ENCODE measurements around the gene MXI1. TPM values are rescaled to one million over a fixed set of nuclear protein-coding genes. Genes with fewer than 3 reads are reported as not detected.

The MXI1 gene
- total and polyA plus RNA-seq, 8 donors: 16.5 to 79.3 (median 49.2) TPM

DNA sequence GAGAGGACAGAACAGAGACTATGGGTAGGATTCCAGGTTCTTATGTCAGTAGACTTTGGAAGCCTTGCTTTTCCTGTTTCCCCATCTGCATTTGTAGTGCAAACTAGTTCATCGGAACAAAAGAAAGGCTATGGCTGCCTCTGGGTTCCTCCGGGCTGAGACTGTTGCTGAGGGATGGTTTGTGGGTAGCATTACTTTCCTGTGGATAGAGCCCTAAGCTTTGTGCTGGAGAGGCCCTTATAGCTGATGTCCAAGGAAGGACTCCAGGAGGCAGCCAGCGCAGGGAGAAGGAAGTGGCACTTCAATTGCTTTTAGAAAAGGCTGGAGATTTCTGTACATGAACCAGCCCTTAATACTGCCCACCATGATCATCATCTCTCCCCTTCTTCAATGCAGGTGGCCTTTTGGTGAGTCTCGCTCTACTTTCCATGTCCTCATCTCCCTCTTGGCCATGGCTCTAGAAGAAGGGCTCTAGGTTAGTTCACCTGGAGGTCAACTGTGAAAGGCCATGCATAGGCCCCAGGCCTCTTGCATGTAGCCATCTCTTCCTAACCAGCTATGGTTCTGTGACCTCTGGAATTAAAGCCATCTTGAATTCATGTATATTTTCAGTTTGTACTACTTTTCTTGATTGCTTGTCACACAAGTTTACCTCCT lies 15.4 kb downstream of the MXI1 start:
- DNase-seq (no peak), ATAC-seq (no peak)
- TF ChIP-seq, protein P1, sequence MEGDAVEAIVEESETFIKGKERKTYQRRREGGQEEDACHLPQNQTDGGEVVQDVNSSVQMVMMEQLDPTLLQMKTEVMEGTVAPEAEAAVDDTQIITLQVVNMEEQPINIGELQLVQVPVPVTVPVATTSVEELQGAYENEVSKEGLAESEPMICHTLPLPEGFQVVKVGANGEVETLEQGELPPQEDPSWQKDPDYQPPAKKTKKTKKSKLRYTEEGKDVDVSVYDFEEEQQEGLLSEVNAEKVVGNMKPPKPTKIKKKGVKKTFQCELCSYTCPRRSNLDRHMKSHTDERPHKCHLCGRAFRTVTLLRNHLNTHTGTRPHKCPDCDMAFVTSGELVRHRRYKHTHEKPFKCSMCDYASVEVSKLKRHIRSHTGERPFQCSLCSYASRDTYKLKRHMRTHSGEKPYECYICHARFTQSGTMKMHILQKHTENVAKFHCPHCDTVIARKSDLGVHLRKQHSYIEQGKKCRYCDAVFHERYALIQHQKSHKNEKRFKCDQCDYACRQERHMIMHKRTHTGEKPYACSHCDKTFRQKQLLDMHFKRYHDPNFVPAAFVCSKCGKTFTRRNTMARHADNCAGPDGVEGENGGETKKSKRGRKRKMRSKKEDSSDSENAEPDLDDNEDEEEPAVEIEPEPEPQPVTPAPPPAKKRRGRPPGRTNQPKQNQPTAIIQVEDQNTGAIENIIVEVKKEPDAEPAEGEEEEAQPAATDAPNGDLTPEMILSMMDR (IDR thresholded peaks at IDR 0.05): no peak
- intact Hi-C loops (cut with DNase I): loop anchor here in 1 of 2 donors (10.0 kb wide), 1 partner anchor 52 kb away; no protein-coding TSS in a partner anchor
- no peaks in the 10 kb centered on the region for H3K9me3 ChIP-seq
- H3K4me1 ChIP-seq: peaks cover 0 to 42% of the 10 kb centered on the region in 2 donors
- H3K36me3 ChIP-seq: no peaks in the 10 kb centered on the region
- no peak overlapping the region for H3K4me3 ChIP-seq
- H3K27ac ChIP-seq: peak overlapping the region in 1 of 2 donors; percentile 69
- no peaks in the 10 kb centered on the region for H3K27me3 ChIP-seq

- H3K9me3 ChIP-seq: no peaks in the 10 kb centered on the region
- TF ChIP-seq, protein P1 (IDR thresholded peaks at IDR 0.05): no peak
- no peak overlapping the region for H3K27ac ChIP-seq
- ATAC-seq (no peak), DNase-seq (no peak)
- no peaks in the 10 kb centered on the region for H3K27me3 ChIP-seq
- intact Hi-C loops (cut with DNase I): loop anchor here in 1 of 2 donors (10.0 kb wide), 1 partner anchor 51 kb away; no protein-coding TSS in a partner anchor
- no peak overlapping the region for H3K4me3 ChIP-seq
- H3K4me1 ChIP-seq: peaks cover 0 to 46% of the 10 kb centered on the region in 2 donors
- H3K36me3 ChIP-seq: no peaks in the 10 kb centered on the region
Measured at GRCh38 chr10:110223298-110223925, 16.0 kb downstream of the MXI1 start.

GRCh38 chr10:110224992-110225391 lies 17.6 kb downstream of the MXI1 start:
- peak overlapping the region; percentile 91 to 92 for H3K27ac ChIP-seq
- DNase-seq (no peak), ATAC-seq (no peak)
- intact Hi-C loops (cut with DNase I): loop anchor here in 1 of 2 donors (10.0 kb wide), 1 partner anchor 50 kb away; no protein-coding TSS in a partner anchor
- peaks cover 0 to 37% of the 10 kb centered on the region in 2 donors for H3K4me1 ChIP-seq
- no peaks in the 10 kb centered on the region for H3K27me3 ChIP-seq
- TF ChIP-seq, protein P1 (IDR thresholded peaks at IDR 0.05): no peak
- H3K9me3 ChIP-seq: no peaks in the 10 kb centered on the region
- no peaks in the 10 kb centered on the region for H3K36me3 ChIP-seq
- H3K4me3 ChIP-seq: peak overlapping the region in 1 of 2 donors; percentile 84

- no peak for DNase-seq
- Histone ChIP-seq H3K27ac (peak overlapping the region; percentile 91 to 92), H3K27me3 (no peaks in the 10 kb centered on the region), H3K9me3 (no peaks in the 10 kb centered on the region), H3K4me3 (peak overlapping the region; percentile 31 to 84), H3K36me3 (no peaks in the 10 kb centered on the region), H3K4me1 (peaks cover 0 to 37% of the 10 kb centered on the region in 2 donors)
- TF ChIP-seq, protein P1 (IDR thresholded peaks at IDR 0.05): no peak
- intact Hi-C loops (cut with DNase I): loop anchor here in 1 of 2 donors (10.0 kb wide), 1 partner anchor 49 kb away; no protein-coding TSS in a partner anchor
- ATAC-seq: no peak
Measured at GRCh38 chr10:110225441-110225755, 18.0 kb downstream of the MXI1 start.
